Fibroblast of peridontal ligament (primary cell): ENCODE results near the gene GALNT17.
"Not testable (repeated sequence)": the region's sequence is repeated elsewhere in the genome, so short reads cannot be mapped to it uniquely, and the experiment has no call there.

ENCODE experiments used
- DNase-seq: peaks from one replicate; pipeline ENCODE4 v3.0.0-alpha.2; 2010; ENCODE audit errors: extremely low read depth

GALNT17 gene

GRCh38 chr7:71165708-71166107 lies 33.8 kb downstream of the GALNT17 start:
- DNase-seq: no peak

DNA sequence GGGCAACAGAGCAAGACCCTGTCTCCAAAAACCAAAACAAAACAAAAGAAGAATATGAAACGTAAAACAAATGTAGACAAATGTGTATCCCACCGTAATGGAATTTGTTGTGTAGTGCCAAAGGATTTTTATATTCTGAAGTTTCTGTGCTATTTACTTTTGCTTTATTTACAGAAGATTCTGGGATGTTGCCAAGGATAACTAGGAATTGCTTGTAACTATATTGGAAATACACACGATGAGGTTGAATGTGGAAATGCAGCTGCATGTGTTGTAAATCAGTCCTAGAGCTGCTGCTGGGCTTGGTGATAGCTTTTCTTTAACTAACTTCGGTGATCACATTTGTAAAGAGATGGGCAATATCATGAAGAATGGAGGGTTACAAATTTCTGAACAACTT lies 39.5 kb downstream of the GALNT17 start:
- no peak for DNase-seq

DNA sequence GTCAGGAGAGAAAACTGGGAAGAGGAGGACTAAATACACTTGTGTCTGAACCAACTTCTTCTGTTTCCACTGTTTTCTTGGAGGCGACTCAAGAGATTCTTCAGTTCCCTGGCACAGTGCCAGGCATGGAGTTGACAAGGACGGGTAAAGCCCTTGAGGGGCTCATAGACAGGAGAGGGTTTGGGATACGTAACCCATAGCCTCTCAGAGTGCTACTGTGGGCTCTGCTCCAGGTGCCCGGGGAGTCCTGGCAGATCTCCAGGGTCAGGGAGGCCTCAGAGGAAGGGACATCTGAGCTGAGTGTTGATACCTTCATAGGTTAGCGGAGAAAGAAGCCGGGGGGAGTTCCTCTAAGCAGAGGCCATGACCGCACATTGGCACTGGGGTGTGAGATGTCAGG lies 42.0 kb downstream of the GALNT17 start:
- DNase-seq: no peak

- DNase-seq: no peak
These were observed 50.5 kb downstream of the GALNT17 start for GRCh38 chr7:71182438-71182935.

GRCh38 chr7:71184136-71184535 lies 52.2 kb downstream of the GALNT17 start:
- no peak for DNase-seq

DNA sequence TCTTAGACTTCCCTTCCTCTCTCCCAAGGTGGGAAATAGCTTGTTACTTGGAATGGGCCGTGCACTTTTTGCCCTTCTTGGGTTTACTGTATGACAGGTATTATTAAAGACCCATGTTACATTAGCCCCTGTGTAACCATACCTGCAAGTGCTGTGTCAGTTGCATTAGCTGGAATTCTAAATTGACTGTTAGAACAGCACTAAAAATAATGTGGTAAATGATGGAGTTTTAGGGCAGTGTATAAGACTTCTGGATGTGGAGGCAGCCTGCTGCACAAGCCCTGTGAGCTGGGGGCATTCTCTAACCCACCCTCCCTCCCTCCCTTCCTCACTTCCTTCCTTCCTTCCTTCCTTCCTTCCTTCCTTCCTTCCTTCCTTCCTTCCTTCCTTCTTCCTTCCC lies 52.7 kb downstream of the GALNT17 start:
- no peak for DNase-seq

DNA sequence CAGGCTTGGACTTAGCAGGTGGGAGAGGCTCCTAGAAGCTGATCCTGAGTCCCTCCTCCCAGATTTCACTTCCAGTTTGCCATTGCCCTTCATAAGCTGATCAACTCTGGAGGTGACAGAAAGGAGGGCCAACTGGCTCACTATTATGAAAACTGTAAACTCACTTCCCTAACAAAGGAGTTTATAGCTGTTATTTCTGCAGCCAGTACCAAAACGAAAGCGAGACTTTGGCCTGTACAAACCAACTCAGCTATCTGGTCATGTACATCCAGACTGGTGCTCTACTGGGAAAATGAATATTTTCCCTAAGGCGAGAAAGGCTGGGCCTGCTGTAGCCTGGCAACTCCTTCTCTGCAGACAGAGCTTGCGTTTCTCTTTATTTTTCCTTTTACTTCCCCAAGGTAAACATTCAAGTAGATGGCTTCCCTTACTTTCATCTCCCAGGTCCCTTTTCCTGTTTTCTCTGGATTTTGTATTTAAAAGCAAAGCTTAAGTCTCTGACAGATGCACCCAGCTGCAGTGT lies 54.7 kb downstream of the GALNT17 start:
- no peak for DNase-seq

- no peak for DNase-seq
These were observed 59.8 kb downstream of the GALNT17 start for GRCh38 chr7:71191771-71192170.

DNA sequence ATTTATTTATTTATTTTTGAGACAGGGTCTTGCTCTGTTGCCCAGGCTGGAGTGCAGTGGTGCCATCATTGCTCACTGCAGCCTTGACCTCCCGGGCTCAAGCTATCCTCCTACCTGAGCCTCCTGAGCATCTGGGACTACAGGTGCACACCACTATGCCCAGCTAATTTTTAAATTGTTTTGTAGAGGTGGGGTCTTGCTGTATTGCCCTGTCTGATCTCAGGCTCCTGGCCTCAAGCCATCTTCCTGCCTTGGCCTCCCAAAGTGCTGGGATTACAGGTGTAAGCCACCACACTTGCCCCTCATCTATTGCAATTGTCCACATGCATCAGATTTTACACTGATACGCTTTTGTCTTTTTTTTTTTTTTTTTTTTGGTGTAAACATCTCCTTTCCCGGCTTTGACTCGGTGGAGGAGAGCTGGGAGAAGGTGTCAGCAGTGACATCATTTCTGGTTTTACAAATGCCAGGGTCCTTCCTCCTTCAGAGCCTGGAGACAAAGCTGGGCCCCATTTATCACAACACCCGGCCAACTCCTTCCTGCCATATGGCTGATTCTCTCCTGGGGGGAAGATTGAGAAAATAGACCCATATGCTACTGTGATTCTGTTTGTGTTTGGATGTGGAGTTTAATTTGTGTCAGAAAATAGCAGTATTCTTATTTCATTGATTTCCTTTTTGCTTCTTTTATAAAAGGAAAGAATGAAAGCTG lies 61.3 kb downstream of the GALNT17 start:
- no peak for DNase-seq

GRCh38 chr7:71198391-71198790 lies 66.4 kb downstream of the GALNT17 start:
- no peak for DNase-seq

DNA sequence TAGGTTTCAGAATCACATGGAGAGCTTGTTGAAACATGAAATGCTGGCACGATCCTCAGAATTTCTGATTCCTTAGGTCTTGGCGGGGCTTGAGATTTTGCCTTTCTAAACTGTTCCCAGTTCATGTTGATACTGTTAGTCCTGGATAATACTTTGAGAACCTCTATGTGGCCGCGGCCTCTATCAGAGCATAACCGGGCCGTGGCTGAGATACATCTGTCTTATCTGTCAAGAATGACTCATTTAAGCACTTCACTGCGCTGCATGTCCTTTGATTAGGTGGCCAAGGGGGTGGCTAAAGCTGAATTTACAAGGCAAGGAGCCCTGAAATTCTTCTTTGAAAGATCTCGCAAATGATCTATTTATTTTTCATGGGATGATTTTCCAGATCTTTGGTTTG lies 66.9 kb downstream of the GALNT17 start:
- DNase-seq: no peak

- no peak for DNase-seq
These were observed 74.2 kb downstream of the GALNT17 start for GRCh38 chr7:71206184-71206583.

GRCh38 chr7:71208881-71209280 lies 76.9 kb downstream of the GALNT17 start:
- DNase-seq: no peak

GRCh38 chr7:71209484-71209883 lies 77.5 kb downstream of the GALNT17 start:
- not testable (repeated sequence) for DNase-seq

GRCh38 chr7:71210220-71210619 lies 78.3 kb downstream of the GALNT17 start:
- DNase-seq: no peak

- not testable (repeated sequence) for DNase-seq
These were observed 80.5 kb downstream of the GALNT17 start for GRCh38 chr7:71212433-71212832.

GRCh38 chr7:71216211-71216610 lies 84.3 kb downstream of the GALNT17 start:
- no peak for DNase-seq

GRCh38 chr7:71220210-71220695 lies 88.3 kb downstream of the GALNT17 start:
- no peak for DNase-seq

DNA sequence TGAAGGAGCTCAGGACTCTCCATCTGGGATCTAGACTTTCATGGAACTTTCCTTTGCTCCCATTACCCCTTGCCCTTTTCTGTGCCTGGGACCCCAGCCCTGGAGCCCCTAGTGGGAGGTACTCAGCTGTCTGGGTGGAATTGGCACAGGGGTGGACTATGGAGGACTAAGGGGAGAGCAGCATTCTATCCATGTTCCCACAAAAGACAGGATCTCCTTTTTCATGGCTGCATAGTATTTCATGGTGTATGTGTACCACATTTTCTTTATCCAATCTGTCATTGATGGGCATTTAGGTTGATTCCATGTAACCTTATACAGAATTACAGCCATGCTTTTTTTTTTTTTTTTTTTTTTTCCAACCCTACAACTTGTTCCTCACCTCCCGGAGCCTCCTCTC lies 89.1 kb downstream of the GALNT17 start:
- no peak for DNase-seq

GRCh38 chr7:71221549-71221948 lies 89.6 kb downstream of the GALNT17 start:
- no peak for DNase-seq

GRCh38 chr7:71227126-71227525 lies 95.2 kb downstream of the GALNT17 start:
- no peak for DNase-seq

- no peak for DNase-seq
These were observed 97.2 kb downstream of the GALNT17 start for GRCh38 chr7:71229148-71229547.

DNA sequence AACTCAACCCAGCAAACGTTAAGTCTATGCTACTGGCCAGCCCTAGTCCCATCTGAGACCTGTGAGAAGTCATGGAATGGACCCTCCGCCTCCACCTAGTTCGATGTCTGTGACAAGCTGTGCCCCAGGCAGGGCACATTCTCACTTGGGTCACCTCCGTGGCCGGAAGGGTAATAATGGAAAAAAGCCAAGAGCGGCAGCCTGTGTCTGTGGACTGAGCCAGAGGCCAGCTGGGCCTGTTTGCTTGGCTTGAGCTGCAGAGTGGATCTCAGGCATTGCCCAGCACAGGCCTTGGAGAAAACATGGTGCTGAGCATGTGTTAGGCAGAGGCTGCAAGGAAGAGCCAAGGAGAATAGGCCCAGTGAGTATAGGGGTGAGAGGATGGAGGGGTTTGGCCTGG lies 97.8 kb downstream of the GALNT17 start:
- no peak for DNase-seq

DNA sequence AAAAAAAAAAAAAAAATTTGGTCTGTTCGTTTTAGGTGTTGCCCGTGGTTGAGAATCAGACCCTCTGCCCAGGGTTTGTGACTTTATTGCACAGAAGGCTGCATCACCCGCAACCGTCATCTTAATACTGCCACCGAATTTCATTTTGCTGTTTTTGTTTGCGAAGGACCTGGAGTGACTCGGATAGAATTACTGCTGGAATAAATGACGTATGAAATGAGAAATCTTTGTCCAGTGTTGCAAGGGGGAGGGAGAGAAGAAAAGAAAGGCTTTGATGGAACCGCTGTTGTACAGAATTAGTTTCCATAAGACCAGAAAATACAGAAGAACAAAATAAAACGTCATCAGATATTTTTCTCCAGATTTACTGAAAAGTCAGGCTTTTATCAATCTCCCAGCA lies 103.3 kb downstream of the GALNT17 start:
- DNase-seq: no peak
